ENCODE measurements around the gene ABHD12.

ABHD12 gene

GRCh38 chr20:25257130-25257529, 133.5 kb downstream of the ABHD12 start:
- DNase-seq (ENCODE audit: low spot score), result no peak
- Histone ChIP-seq H3K27ac (ENCODE audit: poor library complexity, severe bottlenecking) (no peak overlapping the region), H3K4me1 (ENCODE audit: insufficient read depth, poor library complexity, severe bottlenecking) (no peaks in the 10 kb centered on the region), H3K27me3 (ENCODE audit: insufficient read depth, poor library complexity, severe bottlenecking) (no peaks in the 10 kb centered on the region), H3K4me3 (ENCODE audit: severe bottlenecking) (no peak overlapping the region), H3K36me3 (ENCODE audit: low read depth) (peaks cover 82% of the 10 kb centered on the region), H3K9me3 (ENCODE audit: severe bottlenecking) (no peaks in the 10 kb centered on the region)
- no peak for ATAC-seq (ENCODE audit: low read depth)
- TF ChIP-seq CTCF (IDR thresholded peaks at IDR 0.05; ENCODE audit: poor library complexity, severe bottlenecking), result no peak

- H3K4me1 ChIP-seq (ENCODE audit: insufficient read depth, poor library complexity, severe bottlenecking), result peaks cover 1% of the 10 kb centered on the region
- H3K27ac ChIP-seq (ENCODE audit: poor library complexity, severe bottlenecking), result no peak overlapping the region
- no peaks in the 10 kb centered on the region for H3K27me3 ChIP-seq (ENCODE audit: insufficient read depth, poor library complexity, severe bottlenecking)
- H3K9me3 ChIP-seq (ENCODE audit: severe bottlenecking), result no peaks in the 10 kb centered on the region
- no peak overlapping the region for H3K4me3 ChIP-seq (ENCODE audit: severe bottlenecking)
- no peak for TF ChIP-seq CTCF (IDR thresholded peaks at IDR 0.05; ENCODE audit: poor library complexity, severe bottlenecking)
- no peak for DNase-seq (ENCODE audit: low spot score)
- peaks cover 87% of the 10 kb centered on the region for H3K36me3 ChIP-seq (ENCODE audit: low read depth)
- no peak for ATAC-seq (ENCODE audit: low read depth)
Observed at GRCh38 chr20:25256226-25256859, 134.3 kb downstream of the ABHD12 start.

- Histone ChIP-seq H3K4me3 (ENCODE audit: severe bottlenecking) (no peak overlapping the region), H3K36me3 (ENCODE audit: low read depth) (peaks cover 87% of the 10 kb centered on the region), H3K4me1 (ENCODE audit: insufficient read depth, poor library complexity, severe bottlenecking) (peaks cover 13% of the 10 kb centered on the region), H3K9me3 (ENCODE audit: severe bottlenecking) (no peaks in the 10 kb centered on the region), H3K27ac (ENCODE audit: poor library complexity, severe bottlenecking) (no peak overlapping the region), H3K27me3 (ENCODE audit: insufficient read depth, poor library complexity, severe bottlenecking) (no peaks in the 10 kb centered on the region)
- no peak for TF ChIP-seq CTCF (IDR thresholded peaks at IDR 0.05; ENCODE audit: poor library complexity, severe bottlenecking)
- ATAC-seq (ENCODE audit: low read depth) (peak; percentile 35; the same call in 1 of the 3 replicates), DNase-seq (ENCODE audit: low spot score) (no peak)
Observed at GRCh38 chr20:25254986-25255680, 135.5 kb downstream of the ABHD12 start.

GRCh38 chr20:25254571-25254970, 136.1 kb downstream of the ABHD12 start:
- peaks cover 13% of the 10 kb centered on the region for H3K4me1 ChIP-seq (ENCODE audit: insufficient read depth, poor library complexity, severe bottlenecking)
- DNase-seq (ENCODE audit: low spot score) (no peak), ATAC-seq (ENCODE audit: low read depth) (no peak)
- H3K27ac ChIP-seq (ENCODE audit: poor library complexity, severe bottlenecking), result no peak overlapping the region
- H3K36me3 ChIP-seq (ENCODE audit: low read depth), result peaks cover 85% of the 10 kb centered on the region
- no peak for TF ChIP-seq CTCF (IDR thresholded peaks at IDR 0.05; ENCODE audit: poor library complexity, severe bottlenecking)
- no peaks in the 10 kb centered on the region for H3K9me3 ChIP-seq (ENCODE audit: severe bottlenecking)
- H3K4me3 ChIP-seq (ENCODE audit: severe bottlenecking), result no peak overlapping the region
- H3K27me3 ChIP-seq (ENCODE audit: insufficient read depth, poor library complexity, severe bottlenecking), result no peaks in the 10 kb centered on the region
